Renal cortical epithelial cell (primary cell): Measurements from ENCODE around the gene ABCC4. TPM values are rescaled to one million over a fixed set of nuclear protein-coding genes. Genes with fewer than 3 reads are reported as not detected.

ENCODE experiments used
- DNase-seq: peaks from one replicate; pipeline ENCODE4 v3.0.0-alpha.2; 2011; ENCODE audit warnings: low read depth
- total RNA-seq: library from RNA; depleted of rRNA; stranded (reverse); fragments of >200 nt; gene quantifications from 2 replicates; pipeline ENCODE4 v1.2.3, GENCODE V29; 2014

ABCC4 gene
- total RNA-seq, 1 donor from 2014 or later = 145 TPM

- DNase-seq = no peak
Measured at GRCh38 chr13:95160112-95160906, 140.9 kb downstream of the ABCC4 start.

GRCh38 chr13:95159458-95159857, 141.8 kb downstream of the ABCC4 start:
- DNase-seq = no peak

GRCh38 chr13:95156208-95156607, 145.0 kb downstream of the ABCC4 start:
- DNase-seq = no peak

GRCh38 chr13:95155504-95155903, 145.7 kb downstream of the ABCC4 start:
- DNase-seq = no peak

- DNase-seq = no peak
Measured at GRCh38 chr13:95155093-95155492, 146.2 kb downstream of the ABCC4 start.

- DNase-seq = no peak
Measured at GRCh38 chr13:95154413-95154886, 146.8 kb downstream of the ABCC4 start.

GRCh38 chr13:95153647-95154412, 147.4 kb downstream of the ABCC4 start:
- DNase-seq = no peak

- no peak for DNase-seq
Measured at GRCh38 chr13:95151942-95152587, 149.2 kb downstream of the ABCC4 start.

GRCh38 chr13:95150555-95150954, 150.7 kb downstream of the ABCC4 start:
- DNase-seq = no peak

- no peak for DNase-seq
Measured at GRCh38 chr13:95146486-95146885, 154.8 kb downstream of the ABCC4 start.

GRCh38 chr13:95145587-95145986, 155.7 kb downstream of the ABCC4 start:
- no peak for DNase-seq

GRCh38 chr13:95140502-95140901, 160.7 kb downstream of the ABCC4 start:
- DNase-seq = no peak

GRCh38 chr13:95138876-95139585, 162.2 kb downstream of the ABCC4 start:
- DNase-seq = no peak

GRCh38 chr13:95137096-95137495, 164.2 kb downstream of the ABCC4 start:
- peak; percentile 27 for DNase-seq

GRCh38 chr13:95136638-95137037, 164.6 kb downstream of the ABCC4 start:
- DNase-seq = no peak

- DNase-seq = no peak
Measured at GRCh38 chr13:95133498-95133897, 167.8 kb downstream of the ABCC4 start.

- no peak for DNase-seq
Measured at GRCh38 chr13:95129004-95129403, 172.2 kb downstream of the ABCC4 start.

- DNase-seq = peak; percentile 86
Measured at GRCh38 chr13:95128045-95128643, 173.1 kb downstream of the ABCC4 start.

GRCh38 chr13:95124959-95125358, 176.3 kb downstream of the ABCC4 start:
- peak; percentile 9 for DNase-seq

GRCh38 chr13:95123726-95124125, 177.5 kb downstream of the ABCC4 start:
- no peak for DNase-seq

GRCh38 chr13:95122063-95122462, 179.2 kb downstream of the ABCC4 start:
- DNase-seq = no peak
